ENCODE measurements around the gene RUBCNL.
"Not testable (repeated sequence)": the region's sequence is repeated elsewhere in the genome, so short reads cannot be mapped to it uniquely, and the experiment has no call there.

The RUBCNL gene, protein sequence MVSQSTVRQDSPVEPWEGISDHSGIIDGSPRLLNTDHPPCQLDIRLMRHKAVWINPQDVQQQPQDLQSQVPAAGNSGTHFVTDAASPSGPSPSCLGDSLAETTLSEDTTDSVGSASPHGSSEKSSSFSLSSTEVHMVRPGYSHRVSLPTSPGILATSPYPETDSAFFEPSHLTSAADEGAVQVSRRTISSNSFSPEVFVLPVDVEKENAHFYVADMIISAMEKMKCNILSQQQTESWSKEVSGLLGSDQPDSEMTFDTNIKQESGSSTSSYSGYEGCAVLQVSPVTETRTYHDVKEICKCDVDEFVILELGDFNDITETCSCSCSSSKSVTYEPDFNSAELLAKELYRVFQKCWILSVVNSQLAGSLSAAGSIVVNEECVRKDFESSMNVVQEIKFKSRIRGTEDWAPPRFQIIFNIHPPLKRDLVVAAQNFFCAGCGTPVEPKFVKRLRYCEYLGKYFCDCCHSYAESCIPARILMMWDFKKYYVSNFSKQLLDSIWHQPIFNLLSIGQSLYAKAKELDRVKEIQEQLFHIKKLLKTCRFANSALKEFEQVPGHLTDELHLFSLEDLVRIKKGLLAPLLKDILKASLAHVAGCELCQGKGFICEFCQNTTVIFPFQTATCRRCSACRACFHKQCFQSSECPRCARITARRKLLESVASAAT

DNA sequence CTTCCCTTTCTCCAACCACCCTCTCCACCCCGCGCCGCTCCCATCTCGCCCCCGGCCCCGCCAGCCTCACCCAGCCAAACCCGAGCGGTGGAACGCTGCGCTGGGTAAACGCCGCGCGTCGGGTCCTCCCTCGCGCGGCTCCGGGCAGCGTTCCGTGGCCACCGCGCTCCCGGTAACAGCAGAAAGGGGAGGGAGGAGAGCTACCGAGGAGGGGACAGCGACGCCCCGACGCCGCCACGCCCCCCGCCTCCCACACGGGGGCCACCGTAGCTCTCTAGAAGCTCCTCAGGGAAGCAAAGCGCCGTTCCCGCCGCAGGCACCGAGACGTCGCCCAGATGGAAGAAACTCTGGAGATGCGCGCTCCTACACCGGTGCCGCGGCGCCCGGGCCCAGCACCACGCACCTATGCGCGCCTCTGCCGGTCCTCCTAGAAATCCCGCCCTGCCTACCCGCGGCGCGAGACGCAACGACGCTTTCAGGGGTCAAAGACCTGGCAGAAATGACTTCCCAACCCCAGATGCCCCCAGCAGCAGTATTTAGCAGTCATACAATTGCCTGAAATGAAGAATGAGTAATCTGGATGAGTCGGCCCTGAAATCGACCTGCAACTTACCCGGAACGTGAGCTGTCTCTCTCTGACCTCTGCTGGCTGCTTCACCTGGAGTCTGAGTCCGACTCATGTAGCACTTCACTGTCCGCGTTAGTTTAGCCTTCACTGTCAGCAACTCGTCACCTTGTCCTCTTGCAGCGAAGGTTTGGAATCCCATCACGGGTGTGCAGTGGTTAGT lies at the start of gene RUBCNL:
RUBCNL (minus strand) TSS at position 189 of the 788 bp plus-strand sequence. CDS start 14,777 bp downstream, outside the sequence.
- no peak for DNase-seq (ENCODE audit: low read depth in 2 of 2)

DNA sequence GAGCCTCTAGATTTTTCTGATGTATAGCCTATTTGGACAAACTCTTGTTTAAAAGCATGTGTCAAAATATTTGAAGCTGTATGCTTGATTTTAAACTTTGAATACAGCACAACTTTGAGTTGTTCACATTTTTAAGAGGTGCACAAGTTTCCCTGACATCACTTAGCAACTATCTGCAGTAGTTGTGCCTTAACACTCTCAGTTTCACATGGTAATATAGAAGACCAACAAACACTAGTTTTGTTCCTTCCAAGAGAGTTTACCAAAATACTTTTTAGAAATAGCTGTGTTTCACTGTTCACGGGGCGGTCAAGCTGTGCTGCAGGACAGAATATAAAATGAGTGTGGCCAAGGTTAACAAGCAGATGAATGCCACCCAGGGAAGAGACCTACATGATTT lies 42.5 kb upstream of the RUBCNL start:
- DNase-seq (ENCODE audit: low read depth in 2 of 2) = not testable (repeated sequence)

DNA sequence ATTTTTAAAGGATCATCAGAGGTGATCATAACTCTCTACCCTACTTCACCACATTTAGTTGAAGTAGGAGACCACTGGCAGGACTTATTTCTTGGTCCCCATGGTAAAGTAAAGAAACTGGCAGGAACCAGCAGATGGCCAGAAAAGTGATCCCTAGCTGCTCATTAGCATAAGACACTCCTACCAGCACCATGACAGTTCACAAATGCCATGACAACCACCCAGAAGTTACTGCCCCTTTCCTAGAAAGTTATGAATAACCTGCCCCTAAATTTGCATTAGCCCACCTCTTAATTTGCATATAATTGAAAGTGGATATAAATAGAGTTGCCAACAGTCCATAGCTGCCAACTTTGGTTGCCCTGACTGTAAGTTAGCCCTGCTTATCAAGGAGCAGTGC lies 18.4 kb upstream of the RUBCNL start:
- no peak for DNase-seq (ENCODE audit: low read depth in 2 of 2)

DNA sequence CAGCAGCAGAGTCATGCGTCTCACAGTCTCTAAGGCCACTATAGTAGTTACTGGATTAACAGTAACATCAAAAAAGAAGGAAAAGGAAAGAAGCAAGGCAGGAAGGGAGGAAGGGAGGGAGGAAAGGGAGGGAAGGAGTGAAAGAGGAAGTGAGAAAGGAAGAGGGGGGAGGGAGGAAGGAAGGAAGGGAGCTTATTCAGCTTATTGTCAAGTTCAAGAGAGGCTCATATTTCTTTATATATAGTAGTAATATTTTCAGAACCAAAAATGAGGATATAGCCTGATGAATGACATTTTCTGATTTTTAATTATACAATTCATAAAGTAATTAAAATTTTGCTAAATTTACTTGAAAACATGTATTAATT lies 17.7 kb upstream of the RUBCNL start:
- DNase-seq (ENCODE audit: low read depth in 2 of 2) = no peak

DNA sequence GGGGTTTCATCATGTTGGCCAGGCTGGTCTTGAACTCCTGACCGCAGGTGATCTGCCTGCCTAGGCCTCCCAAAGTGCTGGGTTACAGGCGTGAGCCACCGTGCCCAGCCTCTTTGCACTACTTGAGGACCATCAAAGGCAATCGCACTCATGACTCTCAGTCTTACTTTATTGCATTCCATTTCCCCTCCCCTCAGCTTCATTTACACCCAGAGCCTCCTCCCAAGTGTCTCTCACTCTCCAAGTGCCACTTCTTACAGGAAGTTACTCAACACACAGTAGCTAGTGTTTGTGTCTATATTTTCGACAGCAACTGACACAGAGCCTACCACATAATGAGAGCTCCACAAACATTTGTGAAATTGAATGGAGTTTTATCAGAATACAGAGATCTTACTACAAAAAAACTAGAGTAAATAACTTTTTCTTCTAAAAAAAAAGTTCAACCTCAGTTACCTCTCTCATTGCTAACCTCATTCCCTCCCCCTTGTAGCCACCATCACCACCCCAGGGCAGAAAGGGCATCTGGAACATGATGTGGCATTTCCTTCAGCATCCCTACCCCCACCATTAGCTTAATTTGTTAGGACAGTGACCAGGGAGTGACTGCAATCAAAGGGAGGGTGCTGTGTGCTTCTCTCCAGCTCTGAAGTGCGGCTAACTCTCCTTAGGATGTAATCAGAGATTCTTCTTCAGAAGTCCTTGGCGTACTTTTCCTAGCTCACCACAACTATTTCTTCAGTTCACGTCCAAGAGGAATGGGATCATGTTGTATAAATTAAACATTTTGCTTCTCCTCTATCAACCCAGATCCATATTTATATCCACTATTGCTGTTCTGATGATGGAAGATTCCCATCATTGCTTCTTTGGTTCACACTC lies 17.0 kb upstream of the RUBCNL start:
- DNase-seq (ENCODE audit: low read depth in 2 of 2) = no peak

DNA sequence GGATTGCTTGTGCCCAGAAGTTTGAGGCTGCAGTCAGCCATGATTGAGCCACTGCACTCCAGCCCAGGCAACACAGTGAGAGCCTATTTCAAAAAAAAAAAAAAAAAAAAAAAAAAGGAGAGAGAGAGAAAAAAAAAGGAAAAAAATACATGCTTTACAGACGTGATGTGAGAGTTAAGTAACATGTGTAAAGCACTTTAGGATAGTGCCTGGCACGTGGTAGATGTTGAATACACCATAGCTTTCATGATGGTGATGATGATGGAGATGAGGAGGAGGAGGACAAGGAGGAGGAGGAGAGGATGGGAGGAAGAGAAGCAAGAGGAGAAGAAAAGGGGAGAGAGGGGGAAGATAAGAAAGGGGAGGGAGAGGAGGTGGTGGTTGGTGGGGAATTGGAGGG lies 15.1 kb upstream of the RUBCNL start:
- no peak for DNase-seq (ENCODE audit: low read depth in 2 of 2)

DNA sequence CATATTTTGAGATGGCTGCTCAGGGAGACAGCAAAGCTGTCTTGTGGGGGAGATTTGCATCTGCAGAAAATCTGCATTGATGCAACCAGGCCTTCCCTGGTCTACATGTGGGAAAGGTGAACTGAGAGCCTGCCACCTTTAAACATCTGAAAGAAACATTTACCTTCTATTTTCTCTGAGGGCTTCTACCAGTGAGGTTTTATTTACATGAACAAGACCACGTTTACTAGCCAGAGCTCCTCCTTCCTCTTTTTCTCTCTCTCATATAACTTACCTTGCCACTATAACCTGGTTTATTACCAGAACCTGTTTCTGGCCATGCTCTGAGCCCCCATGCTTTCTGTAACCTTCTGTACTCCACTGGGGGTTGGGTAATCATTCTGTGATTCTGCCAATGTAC lies 14.4 kb upstream of the RUBCNL start:
- DNase-seq (ENCODE audit: low read depth in 2 of 2) = no peak

DNA sequence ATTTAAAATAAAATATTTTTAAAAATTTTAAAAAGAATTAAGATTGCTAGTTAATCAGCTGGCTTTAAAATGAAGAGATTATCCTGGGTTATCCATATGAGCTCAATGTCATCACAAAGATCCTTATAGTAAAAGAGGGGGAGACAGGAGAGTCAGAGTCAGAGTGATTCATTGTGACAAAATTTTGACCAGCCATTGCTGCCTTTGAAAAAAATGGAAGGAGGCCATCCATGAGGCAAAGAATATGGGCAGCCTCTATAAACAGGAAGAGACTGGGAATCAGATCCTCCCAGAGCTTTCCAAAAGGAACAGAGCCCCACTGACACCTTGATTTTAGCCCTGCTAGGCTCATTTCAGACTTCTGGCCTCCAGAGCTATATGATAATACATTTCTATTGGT lies 9.3 kb upstream of the RUBCNL start:
- no peak for DNase-seq (ENCODE audit: low read depth in 2 of 2)

DNA sequence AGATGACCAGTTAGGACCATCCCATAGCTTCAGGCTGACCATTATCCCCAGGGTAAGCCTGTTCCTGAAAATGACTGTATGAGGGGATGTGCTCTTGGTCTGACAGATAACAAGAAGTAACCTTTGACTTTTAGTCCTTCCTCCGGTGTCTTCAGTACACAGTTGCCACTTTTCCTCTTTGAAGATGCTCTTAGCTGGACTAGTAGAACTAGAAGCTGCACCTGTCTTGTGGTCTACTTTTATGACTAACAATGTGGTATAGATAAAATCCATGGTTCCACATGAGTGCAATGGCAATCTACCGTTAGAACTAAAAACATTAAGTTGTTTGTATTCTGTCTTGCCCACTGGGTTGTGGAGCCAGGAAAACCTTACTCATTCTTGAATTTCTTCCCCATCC lies 5.9 kb upstream of the RUBCNL start:
- DNase-seq (ENCODE audit: low read depth in 2 of 2) = no peak

DNA sequence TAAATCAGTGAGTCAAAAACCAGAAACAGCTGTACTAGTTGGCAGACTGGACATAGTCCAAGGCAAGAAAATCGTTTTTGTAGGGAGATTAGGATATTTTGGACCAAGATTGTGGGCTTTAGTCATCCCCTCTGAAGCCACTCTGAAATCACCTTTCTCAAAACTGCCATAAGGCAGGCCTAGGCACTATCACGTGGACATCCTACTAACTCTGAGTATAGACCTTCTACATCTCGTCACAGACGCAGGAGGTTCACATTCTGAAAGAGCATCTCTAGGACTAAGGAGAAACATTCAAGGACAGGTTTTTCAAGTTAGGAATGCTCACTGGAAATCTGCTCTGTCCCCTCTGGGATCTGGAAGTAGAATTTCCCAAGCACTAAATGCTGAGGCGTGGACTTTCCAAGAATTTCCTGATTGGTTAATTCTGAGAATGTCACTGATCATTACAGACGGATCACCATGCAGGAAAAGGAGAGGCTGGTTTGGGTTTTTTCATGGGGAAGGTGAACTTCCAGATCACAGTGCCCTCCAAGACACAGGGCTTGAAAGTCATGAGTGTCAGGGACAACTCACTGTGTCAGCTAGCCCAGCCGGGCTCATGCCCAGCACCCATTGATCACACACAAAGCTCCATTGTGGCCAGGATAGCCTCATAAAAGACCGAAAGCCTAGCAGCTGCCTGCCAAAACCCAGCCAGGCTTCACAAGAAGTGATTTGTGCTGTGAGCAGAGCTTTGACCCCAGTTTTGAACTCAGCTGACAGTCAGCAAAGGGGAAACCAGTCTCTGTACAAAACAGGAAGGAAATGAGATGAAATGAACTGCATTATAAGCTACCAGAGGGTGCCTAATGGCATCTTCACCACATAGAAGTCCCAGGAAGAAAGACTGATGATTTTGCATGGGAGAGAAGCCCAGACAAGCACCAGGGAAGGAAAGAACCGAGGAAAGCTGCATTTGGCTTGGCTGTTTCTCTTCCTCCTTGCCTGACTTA lies 2.7 kb upstream of the RUBCNL start:
- no peak for DNase-seq (ENCODE audit: low read depth in 2 of 2)

DNA sequence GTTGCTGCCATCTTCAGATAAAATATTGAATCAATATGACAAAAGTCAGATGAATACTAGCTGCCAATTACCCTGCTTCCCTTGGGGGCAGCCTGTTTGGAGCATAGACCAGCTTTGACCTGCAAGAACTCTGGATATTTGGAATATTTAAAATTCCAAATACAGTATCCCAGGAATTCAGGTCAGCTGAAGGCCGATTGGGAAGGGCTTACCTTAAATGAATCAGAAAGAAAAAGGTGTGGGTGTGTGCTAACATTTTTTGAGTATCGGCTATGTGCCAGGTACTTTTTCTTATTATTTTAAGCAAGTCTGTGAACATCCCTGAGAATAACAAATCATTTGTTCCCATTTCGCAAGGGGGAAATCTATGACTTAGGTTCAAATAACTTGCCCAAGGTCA lies 1.8 kb upstream of the RUBCNL start:
- DNase-seq (ENCODE audit: low read depth in 2 of 2) = no peak

DNA sequence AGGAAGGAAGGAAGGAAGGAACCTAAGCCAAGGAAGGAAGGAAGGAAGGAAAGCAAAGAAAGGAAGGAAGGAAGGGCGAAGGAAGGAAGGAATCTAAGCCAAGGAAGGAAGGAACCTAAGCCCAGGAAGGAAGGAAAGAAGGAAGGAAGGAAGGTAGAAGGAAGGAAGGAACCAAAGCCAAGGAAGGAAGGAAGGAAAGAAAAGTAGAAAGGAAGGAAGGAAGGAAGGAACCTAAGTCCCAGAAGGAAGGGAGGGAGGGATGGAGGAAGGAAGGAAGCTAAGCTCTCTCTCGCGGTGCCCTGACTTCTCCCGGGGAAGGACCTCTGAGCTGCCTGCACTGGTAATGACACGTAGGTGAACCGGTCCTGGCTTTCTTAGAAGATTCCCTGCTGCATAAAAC lies 1.3 kb upstream of the RUBCNL start:
- DNase-seq (ENCODE audit: low read depth in 2 of 2) = no peak

DNA sequence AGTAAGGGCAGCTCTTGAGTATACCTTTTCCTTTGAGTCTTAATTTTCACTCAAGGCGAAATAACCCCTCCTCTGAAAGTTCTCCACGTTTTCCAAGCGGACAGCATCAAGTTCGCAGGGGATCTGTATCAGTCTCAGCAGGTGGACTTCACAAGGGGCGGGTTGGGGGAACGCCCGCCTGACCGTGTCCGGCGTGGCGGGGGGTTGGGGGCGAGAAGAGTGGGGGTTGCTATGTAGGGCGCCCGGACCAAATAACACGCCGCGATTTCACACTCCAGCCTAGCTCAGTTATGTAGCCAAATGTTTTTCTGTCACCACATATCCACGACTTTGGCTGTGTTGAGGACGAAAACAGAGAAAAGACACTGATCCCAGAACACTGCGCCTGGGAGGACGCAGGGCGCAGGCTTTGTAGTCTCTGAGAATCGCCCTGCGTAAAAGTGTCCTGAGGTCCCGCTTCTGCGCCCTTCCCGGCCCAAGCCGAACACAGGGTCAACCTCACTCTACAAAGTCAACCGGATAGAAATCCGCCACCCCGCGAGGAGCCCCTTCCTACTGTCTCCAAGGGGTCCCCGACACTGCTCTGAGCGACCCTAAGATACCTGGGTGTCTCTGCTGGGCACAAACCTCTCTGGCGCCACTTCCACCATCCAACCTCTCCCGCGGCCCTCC lies 524 bp downstream of the RUBCNL start:
- DNase-seq (ENCODE audit: low read depth in 2 of 2) = no peak

DNA sequence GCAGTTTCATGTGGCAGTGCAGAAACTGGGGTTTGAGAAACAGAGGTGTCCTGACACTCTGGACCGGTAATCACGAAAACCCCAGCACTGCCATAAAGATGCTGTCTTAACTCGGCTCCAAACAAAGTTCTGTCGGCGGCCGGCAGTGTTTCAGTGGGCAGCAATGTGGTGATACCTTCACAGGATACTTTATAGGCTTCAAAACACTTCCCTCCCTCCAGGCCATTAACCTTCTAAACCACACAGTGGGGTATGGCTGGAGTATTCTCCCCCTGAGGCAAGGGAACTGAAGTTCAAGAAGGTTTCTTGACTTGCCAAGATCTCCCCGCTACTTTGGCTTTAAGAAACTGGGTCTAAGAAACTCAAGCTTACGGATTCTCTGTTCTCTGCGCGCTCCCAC lies 1.1 kb downstream of the RUBCNL start:
- DNase-seq (ENCODE audit: low read depth in 2 of 2) = no peak

DNA sequence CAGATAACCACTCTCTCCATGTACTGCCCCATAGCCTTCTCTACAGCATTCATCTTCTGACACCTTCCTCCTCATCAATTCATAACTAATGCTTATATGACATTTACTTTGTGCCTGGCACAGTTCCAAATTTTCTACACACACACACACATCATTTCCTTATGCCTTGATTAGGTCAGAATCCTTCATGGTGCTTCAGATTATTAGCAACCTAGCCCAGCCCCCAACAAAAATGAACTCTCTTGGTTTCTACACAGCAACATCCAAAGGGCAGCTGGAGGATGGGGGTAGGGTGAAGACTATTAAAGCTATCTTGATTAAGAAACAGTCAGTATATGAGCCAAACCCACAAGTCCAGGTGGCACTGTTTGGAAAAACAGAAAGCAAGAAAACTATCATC lies 3.7 kb downstream of the RUBCNL start:
- DNase-seq (ENCODE audit: low read depth in 2 of 2) = no peak

DNA sequence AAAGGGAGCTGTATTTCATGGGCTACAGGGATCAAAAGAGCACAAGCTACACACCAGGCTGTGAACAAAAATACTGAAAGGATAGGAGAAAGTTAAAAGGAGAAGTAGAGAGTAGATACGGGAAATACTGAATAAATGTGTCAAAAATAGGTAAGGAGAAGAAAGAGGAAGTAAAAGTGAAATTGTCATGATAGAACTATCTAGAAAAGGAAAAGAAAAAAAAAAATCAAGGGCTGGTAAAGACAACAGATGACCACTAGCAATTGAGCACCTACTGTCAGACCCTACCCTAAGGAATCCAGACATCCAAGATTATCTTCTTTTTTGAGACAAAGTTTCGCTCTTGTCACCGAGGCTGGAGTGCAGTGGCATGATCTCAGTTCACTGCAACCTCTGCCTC lies 4.8 kb downstream of the RUBCNL start:
- no peak for DNase-seq (ENCODE audit: low read depth in 2 of 2)

DNA sequence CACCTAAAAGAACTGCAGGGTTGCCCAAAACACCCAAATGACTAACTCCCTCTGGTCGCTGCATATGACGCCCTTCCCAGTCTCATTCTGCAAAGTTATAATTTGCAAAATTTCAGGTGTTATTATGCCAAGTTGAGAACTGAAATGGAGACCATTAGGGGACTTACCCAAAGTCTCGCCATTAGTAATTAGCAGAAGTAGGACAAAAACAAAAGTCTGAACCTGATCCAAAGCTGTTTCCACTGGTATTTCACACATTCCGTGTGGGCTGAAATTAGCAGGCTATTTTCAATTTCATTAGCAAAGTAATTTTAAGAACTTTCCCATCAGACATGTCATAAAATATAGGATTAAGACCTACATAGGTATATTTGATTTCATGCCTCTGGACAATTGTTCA lies 6.8 kb downstream of the RUBCNL start:
- no peak for DNase-seq (ENCODE audit: low read depth in 2 of 2)

DNA sequence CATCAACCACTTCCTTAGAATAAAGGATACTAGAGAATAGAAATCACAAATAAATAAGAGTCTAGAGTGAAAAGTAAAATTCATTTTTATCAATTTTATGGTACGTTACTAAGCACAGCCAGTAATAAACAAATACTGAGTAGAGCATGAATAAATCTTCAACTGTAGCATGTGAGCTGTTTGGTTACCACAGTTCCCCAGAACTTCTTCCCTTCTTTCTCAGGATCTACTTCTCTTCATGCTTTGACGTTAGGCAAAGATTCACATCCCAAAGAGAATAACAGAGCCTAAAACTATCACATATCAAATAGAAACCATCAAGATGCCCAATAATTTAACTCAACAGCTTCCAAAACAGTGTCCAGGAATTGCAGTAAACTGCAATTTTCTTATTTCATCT lies 7.4 kb downstream of the RUBCNL start:
- no peak for DNase-seq (ENCODE audit: low read depth in 2 of 2)

DNA sequence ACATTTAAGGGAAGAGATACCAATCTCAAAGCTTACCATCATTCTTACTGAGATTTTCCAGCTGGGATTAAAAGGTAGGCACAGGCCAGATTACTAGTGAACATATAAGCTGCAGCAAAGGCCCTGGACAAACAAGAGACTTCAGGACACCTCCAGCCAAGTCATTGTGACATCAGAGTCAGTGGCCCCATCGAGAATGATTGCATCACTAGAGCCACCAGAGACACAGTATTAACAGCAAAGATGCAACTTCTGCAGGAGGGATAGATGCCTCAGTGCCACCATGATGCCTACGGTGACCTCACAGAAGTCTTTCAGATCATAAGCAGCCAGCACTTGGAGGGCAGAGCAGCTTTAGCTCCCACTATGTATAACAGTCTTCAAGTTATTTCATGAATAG lies 8.6 kb downstream of the RUBCNL start:
- DNase-seq (ENCODE audit: low read depth in 2 of 2) = no peak

DNA sequence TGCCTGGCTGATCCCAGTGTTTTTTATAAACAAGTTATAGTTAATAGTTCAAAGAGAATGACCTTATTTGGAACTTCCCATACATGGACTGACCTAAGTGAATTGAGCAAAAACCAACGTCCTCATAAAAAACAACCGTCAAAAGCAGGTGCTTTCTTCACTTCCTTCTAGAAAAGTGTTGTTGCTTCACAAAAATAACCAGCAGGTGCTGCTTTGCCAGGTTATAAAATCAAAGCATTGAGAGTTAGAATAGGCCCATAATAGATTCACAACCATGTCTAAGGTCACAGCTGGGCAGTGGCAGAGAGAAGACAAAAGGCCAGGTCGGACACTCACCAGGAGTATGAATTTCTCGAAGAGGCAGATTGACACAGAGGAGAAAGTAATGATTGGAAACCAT lies 9.5 kb downstream of the RUBCNL start:
- DNase-seq (ENCODE audit: low read depth in 2 of 2) = no peak
